Cardiac fibroblast (primary cell): ENCODE measurements around the gene UBAP1.
A peak's percentile ranks its signal among the peaks of the same experiment; 100 is the strongest.

Source experiments
- DNase-seq, 2 donors: peaks; one replicate each; pipeline versions ENCODE4 v3.0.0 to v3.0.0-alpha.2; 2010; ENCODE audit warnings: low read depth in 2 of 2
- H3K4me3 ChIP-seq, 2 donors: replicated peaks in 1 of 2; 1 replicate in 1 of 2; 2 replicates in 1 of 2; pipeline ENCODE4 v1.5.1; 2011; ENCODE audit warnings: low read depth in 2 of 2, low read length in 2 of 2, mild to moderate bottlenecking in 2 of 2, moderate library complexity in 1 of 2
- TF ChIP-seq, protein P1 (sequence below): IDR thresholded peaks from one replicate; pipeline ENCODE4 v1.5.1; 2011; ENCODE audit warnings: low read depth, mild to moderate bottlenecking, low read length, inconsistent platforms

Gene UBAP1

DNA sequence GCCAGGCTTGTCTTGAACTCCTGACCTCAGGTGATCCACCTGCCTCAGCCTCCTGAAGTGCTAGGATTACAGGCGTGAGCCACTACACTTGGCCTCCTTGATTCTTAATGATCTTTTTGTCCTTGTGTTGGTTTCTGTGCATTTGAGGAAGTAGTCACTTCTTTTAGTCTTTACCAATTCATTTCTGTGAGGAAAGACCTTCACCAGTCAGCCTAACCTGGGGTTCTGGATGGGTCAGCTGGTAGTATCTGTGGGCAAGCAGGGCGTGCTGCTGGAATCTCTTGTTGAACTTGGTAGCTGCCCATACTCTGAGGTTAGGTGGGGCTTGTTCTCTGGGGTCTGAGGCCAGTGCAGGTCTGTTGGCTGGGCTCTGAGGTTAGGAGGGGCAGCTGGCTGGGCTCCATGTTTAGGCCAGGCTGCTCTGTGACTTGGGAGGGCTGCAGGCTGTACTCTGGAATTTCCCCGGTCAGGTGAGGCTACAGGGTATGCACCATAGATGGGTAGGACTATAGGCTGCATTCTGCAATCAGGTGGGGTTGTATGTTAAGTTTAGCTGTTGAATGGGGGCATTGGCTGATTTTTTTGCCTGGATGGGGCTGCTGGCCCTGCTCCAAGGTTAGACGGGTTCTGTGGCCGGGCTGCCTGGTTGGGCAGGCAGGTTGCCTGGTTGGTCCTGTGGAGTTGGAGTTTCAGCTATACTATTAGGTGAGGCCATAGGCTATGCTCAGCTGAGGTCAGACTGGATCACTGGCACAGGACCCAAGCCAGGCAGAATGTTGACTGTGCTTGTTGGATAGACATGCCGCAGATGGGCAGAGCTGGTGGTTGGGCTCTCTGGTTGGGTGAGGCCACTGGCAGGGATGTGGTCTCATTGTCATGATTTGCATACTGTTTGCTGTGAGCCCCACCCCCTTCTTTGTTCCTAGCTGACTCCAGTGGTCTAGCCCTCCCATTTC lies 19.2 kb downstream of the UBAP1 start:
- no peak for DNase-seq
- TF ChIP-seq, protein P1, sequence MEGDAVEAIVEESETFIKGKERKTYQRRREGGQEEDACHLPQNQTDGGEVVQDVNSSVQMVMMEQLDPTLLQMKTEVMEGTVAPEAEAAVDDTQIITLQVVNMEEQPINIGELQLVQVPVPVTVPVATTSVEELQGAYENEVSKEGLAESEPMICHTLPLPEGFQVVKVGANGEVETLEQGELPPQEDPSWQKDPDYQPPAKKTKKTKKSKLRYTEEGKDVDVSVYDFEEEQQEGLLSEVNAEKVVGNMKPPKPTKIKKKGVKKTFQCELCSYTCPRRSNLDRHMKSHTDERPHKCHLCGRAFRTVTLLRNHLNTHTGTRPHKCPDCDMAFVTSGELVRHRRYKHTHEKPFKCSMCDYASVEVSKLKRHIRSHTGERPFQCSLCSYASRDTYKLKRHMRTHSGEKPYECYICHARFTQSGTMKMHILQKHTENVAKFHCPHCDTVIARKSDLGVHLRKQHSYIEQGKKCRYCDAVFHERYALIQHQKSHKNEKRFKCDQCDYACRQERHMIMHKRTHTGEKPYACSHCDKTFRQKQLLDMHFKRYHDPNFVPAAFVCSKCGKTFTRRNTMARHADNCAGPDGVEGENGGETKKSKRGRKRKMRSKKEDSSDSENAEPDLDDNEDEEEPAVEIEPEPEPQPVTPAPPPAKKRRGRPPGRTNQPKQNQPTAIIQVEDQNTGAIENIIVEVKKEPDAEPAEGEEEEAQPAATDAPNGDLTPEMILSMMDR, result no peak
- no peak overlapping the region for H3K4me3 ChIP-seq

GRCh38 chr9:34200092-34200491 lies 21.2 kb downstream of the UBAP1 start:
- no peak for DNase-seq
- TF ChIP-seq, protein P1, result no peak
- no peak overlapping the region for H3K4me3 ChIP-seq

DNA sequence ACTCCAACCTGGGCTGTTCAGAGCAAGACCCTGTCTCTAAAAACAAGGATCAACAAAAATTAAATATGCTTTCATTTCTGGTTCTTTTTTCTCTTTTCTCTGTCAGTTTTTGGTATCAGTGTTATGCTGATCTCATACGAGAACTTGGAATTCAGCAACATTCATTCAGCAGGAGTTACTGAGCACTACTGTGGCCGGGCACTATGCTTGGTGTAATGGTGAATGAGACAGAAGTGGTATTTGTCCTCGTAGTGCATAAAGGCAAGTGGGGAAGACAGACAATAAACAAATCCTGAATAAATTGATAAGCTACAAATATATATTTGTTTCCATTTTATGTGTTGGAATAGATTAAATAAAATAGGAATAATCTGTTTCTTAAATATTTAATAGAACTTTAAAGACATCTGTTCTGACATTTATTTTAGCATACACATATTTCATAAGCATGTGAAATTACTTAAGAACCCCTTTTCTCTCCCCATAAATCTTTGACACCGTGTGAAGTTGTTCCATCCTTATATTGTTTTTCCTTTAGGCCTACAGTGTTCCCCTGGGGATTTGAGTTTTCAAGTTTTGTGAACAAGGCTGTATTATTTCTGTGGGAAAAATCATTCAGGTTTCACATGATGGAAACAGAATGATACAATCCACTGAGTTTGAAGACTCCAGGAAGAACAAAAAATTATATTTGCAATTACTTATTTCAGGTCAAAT lies 24.6 kb downstream of the UBAP1 start:
- TF ChIP-seq, protein P1, result no peak
- H3K4me3 ChIP-seq, result no peak overlapping the region
- peak; percentile 41 to 54 for DNase-seq

GRCh38 chr9:34203992-34204635 lies 25.3 kb downstream of the UBAP1 start:
- TF ChIP-seq, protein P1, result no peak
- peak in 1 of 2 donors; percentile 58 for DNase-seq
- H3K4me3 ChIP-seq, result no peak overlapping the region

- H3K4me3 ChIP-seq, result no peak overlapping the region
- no peak for DNase-seq
- TF ChIP-seq, protein P1, result no peak
Observed at GRCh38 chr9:34205102-34205501, 26.3 kb downstream of the UBAP1 start.

GRCh38 chr9:34206561-34206960 lies 27.7 kb downstream of the UBAP1 start:
- TF ChIP-seq, protein P1, result no peak
- DNase-seq, result peak in 1 of 2 donors; percentile 32
- no peak overlapping the region for H3K4me3 ChIP-seq
